ENCODE measurements around the gene NPIPB9.
"Not testable (repeated sequence)": the region's sequence is repeated elsewhere in the genome, so short reads cannot be mapped to it uniquely, and the experiment has no call there.

Gene NPIPB9

GRCh38 chr16:28749997-28750465 lies 1.6 kb upstream of the NPIPB9 start:
- not testable (repeated sequence) for H3K4me3 ChIP-seq (ENCODE audit: low read depth, low read length); H3K4me2 ChIP-seq (ENCODE audit: low read length); H3K27ac ChIP-seq; H3K79me2 ChIP-seq; H3K9ac ChIP-seq; H3K27me3 ChIP-seq (ENCODE audit: control insufficient read depth, insufficient read depth, low read length); H2AFZ ChIP-seq; H3K9me3 ChIP-seq (ENCODE audit: control insufficient read depth, low read length); H3K4me1 ChIP-seq; H3K36me3 ChIP-seq (ENCODE audit: control insufficient read depth, insufficient read depth, low read length)

GRCh38 chr16:28750469-28751067 lies 1.0 kb upstream of the NPIPB9 start:
- H2AFZ ChIP-seq; H3K27ac ChIP-seq; H3K4me2 ChIP-seq (ENCODE audit: low read length); H3K36me3 ChIP-seq (ENCODE audit: control insufficient read depth, insufficient read depth, low read length); H3K9me3 ChIP-seq (ENCODE audit: control insufficient read depth, low read length); H3K4me1 ChIP-seq; H3K27me3 ChIP-seq (ENCODE audit: control insufficient read depth, insufficient read depth, low read length); H3K9ac ChIP-seq; H3K4me3 ChIP-seq (ENCODE audit: low read depth, low read length); H3K79me2 ChIP-seq: not testable (repeated sequence)

GRCh38 chr16:28781697-28782096 lies 30.1 kb downstream of the NPIPB9 start:
- not testable (repeated sequence) for H3K9me3 ChIP-seq (ENCODE audit: control insufficient read depth, low read length); H3K9ac ChIP-seq; H3K36me3 ChIP-seq (ENCODE audit: control insufficient read depth, insufficient read depth, low read length); H2AFZ ChIP-seq; H3K27ac ChIP-seq; H3K4me2 ChIP-seq (ENCODE audit: low read length); H3K4me1 ChIP-seq; H3K4me3 ChIP-seq (ENCODE audit: low read depth, low read length); H3K27me3 ChIP-seq (ENCODE audit: control insufficient read depth, insufficient read depth, low read length); H3K79me2 ChIP-seq

- not testable (repeated sequence) for H2AFZ ChIP-seq; H3K36me3 ChIP-seq (ENCODE audit: control insufficient read depth, insufficient read depth, low read length); H3K4me1 ChIP-seq; H3K27ac ChIP-seq; H3K4me2 ChIP-seq (ENCODE audit: low read length); H3K9ac ChIP-seq; H3K4me3 ChIP-seq (ENCODE audit: low read depth, low read length); H3K27me3 ChIP-seq (ENCODE audit: control insufficient read depth, insufficient read depth, low read length); H3K79me2 ChIP-seq; H3K9me3 ChIP-seq (ENCODE audit: control insufficient read depth, low read length)
These were observed 30.8 kb downstream of the NPIPB9 start for GRCh38 chr16:28782357-28782756.

- peak; percentile 44 for TF ChIP-seq CTCF (IDR thresholded peaks at IDR 0.05)
- not testable (repeated sequence) for H3K79me2 ChIP-seq; H3K9ac ChIP-seq; H3K9me3 ChIP-seq (ENCODE audit: control insufficient read depth, low read length); H3K4me2 ChIP-seq (ENCODE audit: low read length); H3K36me3 ChIP-seq (ENCODE audit: control insufficient read depth, insufficient read depth, low read length); H3K27ac ChIP-seq; H3K4me1 ChIP-seq; H3K27me3 ChIP-seq (ENCODE audit: control insufficient read depth, insufficient read depth, low read length); H3K4me3 ChIP-seq (ENCODE audit: low read depth, low read length)
- peak overlapping the region; percentile 56 for H2AFZ ChIP-seq
These were observed 50.8 kb downstream of the NPIPB9 start for GRCh38 chr16:28802235-28803019.

GRCh38 chr16:28807445-28808120 lies 56.0 kb downstream of the NPIPB9 start:
- not testable (repeated sequence) for H3K79me2 ChIP-seq; H2AFZ ChIP-seq; H3K4me3 ChIP-seq (ENCODE audit: low read depth, low read length); H3K27ac ChIP-seq; H3K9ac ChIP-seq; H3K36me3 ChIP-seq (ENCODE audit: control insufficient read depth, insufficient read depth, low read length); H3K4me1 ChIP-seq; H3K4me2 ChIP-seq (ENCODE audit: low read length); H3K27me3 ChIP-seq (ENCODE audit: control insufficient read depth, insufficient read depth, low read length); H3K9me3 ChIP-seq (ENCODE audit: control insufficient read depth, low read length)

GRCh38 chr16:28820016-28820415 lies 68.4 kb downstream of the NPIPB9 start:
- no peak overlapping the region for H3K27ac ChIP-seq
- peaks cover 6% of the 10 kb centered on the region for H3K4me1 ChIP-seq
- H3K36me3 ChIP-seq (ENCODE audit: control insufficient read depth, insufficient read depth, low read length): no peaks in the 10 kb centered on the region

GRCh38 chr16:28820546-28820945 lies 69.0 kb downstream of the NPIPB9 start:
- not testable (repeated sequence) for H3K27me3 ChIP-seq (ENCODE audit: control insufficient read depth, insufficient read depth, low read length); H3K9ac ChIP-seq; H3K27ac ChIP-seq; H3K4me3 ChIP-seq (ENCODE audit: low read depth, low read length); H2AFZ ChIP-seq; H3K36me3 ChIP-seq (ENCODE audit: control insufficient read depth, insufficient read depth, low read length); H3K4me2 ChIP-seq (ENCODE audit: low read length); H3K9me3 ChIP-seq (ENCODE audit: control insufficient read depth, low read length)
- Histone ChIP-seq H3K4me1 (peaks cover 10% of the 10 kb centered on the region), H3K79me2 (peaks cover 10% of the 10 kb centered on the region)

More at GRCh38 chr16:28820016-28820415, 68.4 kb downstream of the NPIPB9 start:
- TF ChIP-seq CTCF (IDR thresholded peaks at IDR 0.05): no peak
- Histone ChIP-seq H3K27me3 (ENCODE audit: control insufficient read depth, insufficient read depth, low read length) (no peaks in the 10 kb centered on the region), H2AFZ (no peak overlapping the region), H3K9ac (no peak overlapping the region), H3K4me2 (ENCODE audit: low read length) (no peak overlapping the region), H3K4me3 (ENCODE audit: low read depth, low read length) (no peak overlapping the region), H3K79me2 (peaks cover 6% of the 10 kb centered on the region), H3K9me3 (ENCODE audit: control insufficient read depth, low read length) (no peaks in the 10 kb centered on the region)

Measured in parathyroid adenoma (tissue), 2 donors.